CD14-positive monocyte (primary cell): ENCODE results near the gene PAOX. TPM values are rescaled to one million over a fixed set of nuclear protein-coding genes. Genes with fewer than 3 reads are reported as not detected.
"Not testable (repeated sequence)": the region's sequence is repeated elsewhere in the genome, so short reads cannot be mapped to it uniquely, and the experiment has no call there.

Experiments
- DNase-seq, 3 donors: peaks; one replicate each; pipeline ENCODE4 v3.0.0-alpha.2; 2011 to 2022
- H2AFZ ChIP-seq: 2 replicates; pipeline ENCODE4 v1.6.0; 2012; ENCODE audit warnings: mild to moderate bottlenecking, low read depth, low read length, inconsistent platforms; ENCODE audit not compliant: insufficient read depth, poor library complexity, severe bottlenecking
- H3K27ac ChIP-seq, 2 donors: 1 replicate in 1 of 2; 2 replicates in 1 of 2; pipeline ENCODE4 v1.5.1; 2012 to 2013; ENCODE audit warnings: low read length in 2 of 2, control low read depth in 1 of 2, inconsistent platforms in 1 of 2, low read depth in 1 of 2, mild to moderate bottlenecking in 1 of 2
- H3K27me3 ChIP-seq, 2 donors: one replicate each; pipeline versions ENCODE4 v1.6.0 to v1.6.1; 2011 to 2013; ENCODE audit warnings: low read length in 2 of 2; ENCODE audit not compliant: control insufficient read depth in 2 of 2, insufficient read depth in 2 of 2
- H3K36me3 ChIP-seq, 2 donors: replicated peaks in 1 of 2; 1 replicate in 1 of 2; 2 replicates in 1 of 2; pipeline versions ENCODE4 v1.5.1 to v1.6.1; 2012 to 2013; ENCODE audit warnings: low read length in 2 of 2, control low read depth in 1 of 2, inconsistent platforms in 1 of 2, mild to moderate bottlenecking in 1 of 2; ENCODE audit not compliant: insufficient read depth in 2 of 2, control insufficient read depth in 1 of 2
- H3K4me1 ChIP-seq, 2 donors: 1 replicate in 1 of 2; 2 replicates in 1 of 2; pipeline versions ENCODE4 v1.5.1 to v1.6.1; 2012 to 2013; ENCODE audit warnings: low read length in 2 of 2, control low read depth in 1 of 2, inconsistent platforms in 1 of 2, mild to moderate bottlenecking in 1 of 2, moderate library complexity in 1 of 2; ENCODE audit not compliant: insufficient read depth in 2 of 2, control insufficient read depth in 1 of 2
- H3K4me2 ChIP-seq: replicated peaks from 2 replicates; pipeline ENCODE3; 2012; ENCODE audit warnings: low read length, moderate library complexity, mild to moderate bottlenecking; ENCODE audit not compliant: poor library complexity, severe bottlenecking; ENCODE audit errors: extremely low read depth
- H3K4me3 ChIP-seq, 3 experiments: fragments of 200-600 bp in 1 of 3; sonication (generic) in 1 of 3; replicated peaks in 1 of 3; 1 replicate in 2 of 3; 2 replicates in 1 of 3; pipeline ENCODE4 v1.5.1; 2011 to 2013; ENCODE audit warnings: low read length in 3 of 3, mild to moderate bottlenecking in 3 of 3, control low read depth in 2 of 3, low read depth in 2 of 3, inconsistent platforms in 1 of 3, moderate library complexity in 1 of 3
- H3K79me2 ChIP-seq: 2 replicates; pipeline ENCODE4 v1.6.0; 2012; ENCODE audit warnings: mild to moderate bottlenecking, control low read depth, inconsistent platforms, low read length, moderate library complexity; ENCODE audit not compliant: insufficient read depth
- H3K9ac ChIP-seq: 2 replicates; pipeline ENCODE4 v1.6.0; 2017; ENCODE audit warnings: low read length, mild to moderate bottlenecking; ENCODE audit not compliant: insufficient read depth, poor library complexity, severe bottlenecking
- H3K9me3 ChIP-seq, 2 donors: replicated peaks in 1 of 2; 1 replicate in 1 of 2; 2 replicates in 1 of 2; pipeline versions ENCODE4 v1.5.1 to v1.6.1; 2012 to 2013; ENCODE audit warnings: low read length in 2 of 2, control low read depth in 1 of 2; ENCODE audit not compliant: control insufficient read depth in 1 of 2, insufficient read depth in 1 of 2
- H4K20me1 ChIP-seq: 2 replicates; pipeline ENCODE4 v1.6.0; 2012; ENCODE audit warnings: mild to moderate bottlenecking, low read length, control low read depth, moderate library complexity; ENCODE audit not compliant: insufficient read depth
- H3K27ac Mint-ChIP-seq, 7 donors: one replicate each; pipeline ENCODE4 v1.8.0; 2020; ENCODE audit warnings: mild to moderate bottlenecking in 7 of 7, mixed read lengths in 7 of 7, moderate library complexity in 6 of 7, inconsistent platforms in 2 of 7
- H3K27me3 Mint-ChIP-seq, 3 donors: one replicate each; pipeline ENCODE4 v1.8.0; 2021 to 2022; ENCODE audit warnings: low read depth in 3 of 3, mild to moderate bottlenecking in 3 of 3, mixed read lengths in 3 of 3, moderate library complexity in 3 of 3, inconsistent platforms in 1 of 3
- H3K36me3 Mint-ChIP-seq, 2 donors: one replicate each; pipeline ENCODE4 v1.8.0; 2020; ENCODE audit warnings: mixed read lengths in 2 of 2, inconsistent platforms in 1 of 2, mild to moderate bottlenecking in 1 of 2
- H3K4me1 Mint-ChIP-seq: one replicate; pipeline ENCODE4 v1.8.0; 2020; ENCODE audit warnings: mild to moderate bottlenecking, mixed read lengths
- H3K4me3 Mint-ChIP-seq, 2 donors: one replicate each; pipeline ENCODE4 v1.8.0; 2020; ENCODE audit warnings: mild to moderate bottlenecking in 2 of 2, mixed read lengths in 2 of 2, moderate library complexity in 1 of 2
- H3K9me3 Mint-ChIP-seq, 7 donors: one replicate each; pipeline ENCODE4 v1.8.0; 2020 to 2022; ENCODE audit warnings: mixed read lengths in 7 of 7, mild to moderate bottlenecking in 6 of 7, moderate library complexity in 6 of 7, inconsistent platforms in 2 of 7
- CTCF ChIP-seq: fragments of 200-600 bp; IDR thresholded peaks from one replicate; pipeline ENCODE4 v1.8.0; 2022; ENCODE audit warnings: antibody characterized with exemption, mild to moderate bottlenecking
- WGBS: methylation state at CpG from one replicate; pipeline ENCODE4 v1.1.5; 2013; ENCODE audit warnings: missing lambda C conversion rate; ENCODE audit not compliant: insufficient coverage; 5-methylcytosine and 5-hydroxymethylcytosine counted together
- intact Hi-C, 2 donors: fragments of 100-400 bp; cut with micrococcal nuclease; formaldehyde crosslinking; loops; one replicate each; pipeline versions ENCODE4 v1.15.0 to v1.15.1; 2023
- polyA plus RNA-seq, 3 donors: library from polyadenylated mRNA; depleted of rRNA in 1 of 3; unstranded in 2 of 3; stranded (reverse) in 1 of 3; fragments of 300-500 nt in 2 of 3; fragments of >200 nt in 1 of 3; fragmentation: Illumina TruSeq in 2 of 3; gene quantifications; 1 replicate in 2 of 3; 2 replicates in 1 of 3; pipeline ENCODE4 v1.2.3, GENCODE V29; 2012 to 2021

Gene PAOX
- polyA plus RNA-seq, 3 donors: 3.9 to 9.5 (median 9.3) TPM

DNA sequence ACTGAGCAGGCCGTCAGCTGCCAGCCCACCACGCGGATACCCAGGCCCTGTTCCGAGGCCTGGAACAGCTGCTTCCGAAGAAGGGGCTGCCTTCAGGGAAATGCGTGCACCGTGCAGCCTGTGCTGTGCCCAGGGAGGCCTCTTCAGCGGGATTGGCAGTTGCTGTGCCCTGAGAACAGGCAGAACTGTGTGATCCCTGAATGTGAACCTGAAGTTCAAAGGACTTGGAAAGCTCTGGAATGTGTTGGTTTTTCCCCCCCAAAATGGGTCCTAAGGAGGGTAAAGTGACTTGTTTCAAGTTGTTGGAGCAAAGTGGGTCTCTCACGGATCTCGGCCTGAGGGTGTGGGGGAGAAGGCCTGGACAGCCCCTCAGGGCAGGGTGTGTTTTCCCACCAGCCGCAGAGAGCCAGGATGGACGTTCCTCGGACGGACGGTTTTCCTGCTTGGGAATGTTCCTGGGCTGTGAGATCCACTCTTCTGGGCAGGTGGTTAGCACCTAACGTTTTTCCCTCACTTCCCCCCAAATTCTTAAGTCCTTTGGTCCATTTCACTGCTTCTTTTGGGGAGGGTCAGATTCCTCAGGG lies 43.3 kb downstream of the PAOX start:
- Mint-ChIP-seq H3K4me1 (no peaks in the 10 kb centered on the region), H3K9me3 (peaks cover 0 to 6% (median 0%) of the 10 kb centered on the region in 7 donors), H3K27ac (peak overlapping the region in 1 of 7 donors; percentile 4), H3K4me3 (peak overlapping the region in 1 of 2 donors; percentile 78), H3K27me3 (peaks cover 20 to 29% (median 26%) of the 10 kb centered on the region in 3 donors), H3K36me3 (peaks cover 5 to 28% of the 10 kb centered on the region in 2 donors)
- Histone ChIP-seq H3K27me3 (peaks cover 0 to 25% of the 10 kb centered on the region in 2 donors), H3K36me3 (peaks cover 0 to 11% of the 10 kb centered on the region in 2 donors), H3K4me2 (no peak overlapping the region), H3K4me3 (no peak overlapping the region), H3K4me1 (peaks cover 0 to 4% of the 10 kb centered on the region in 2 donors), H3K9ac (no peak overlapping the region), H3K27ac (no peak overlapping the region), H2AFZ (no peak overlapping the region), H4K20me1 (peaks cover 9% of the 10 kb centered on the region), H3K9me3 (no peaks in the 10 kb centered on the region), H3K79me2 (no peaks in the 10 kb centered on the region)
- TF ChIP-seq CTCF: no peak
- intact Hi-C loops: loop anchor here in 1 of 2 donors (5.0 kb wide), 1 partner anchor 145 kb away; the partner anchor contains the start of gene SYCE1
- no peak for DNase-seq
- WGBS: 93% methylated on average over 15 of the region's 16 CpGs

GRCh38 chr10:133422807-133423771 lies 44.0 kb downstream of the PAOX start:
- H3K27ac ChIP-seq: no peak overlapping the region
- no peaks in the 10 kb centered on the region for H3K79me2 ChIP-seq
- peaks cover 20 to 29% (median 26%) of the 10 kb centered on the region in 3 donors for H3K27me3 Mint-ChIP-seq
- H3K27ac Mint-ChIP-seq: no peak overlapping the region
- peak overlapping the region in 1 of 2 donors; percentile 78 for H3K4me3 Mint-ChIP-seq
- peaks cover 4 to 24% of the 10 kb centered on the region in 2 donors for H3K36me3 Mint-ChIP-seq
- H4K20me1 ChIP-seq: peaks cover 9% of the 10 kb centered on the region
- no peaks in the 10 kb centered on the region for H3K4me1 Mint-ChIP-seq
- peaks cover 0 to 11% of the 10 kb centered on the region in 2 donors for H3K36me3 ChIP-seq
- peak in 1 of 3 donors; percentile 2 for DNase-seq
- peaks cover 0 to 7% (median 2%) of the 10 kb centered on the region in 7 donors for H3K9me3 Mint-ChIP-seq
- no peak overlapping the region for H2AFZ ChIP-seq
- no peak overlapping the region for H3K4me3 ChIP-seq
- peaks cover 0 to 4% of the 10 kb centered on the region in 2 donors for H3K4me1 ChIP-seq
- no peaks in the 10 kb centered on the region for H3K9me3 ChIP-seq
- no peak overlapping the region for H3K9ac ChIP-seq
- H3K4me2 ChIP-seq: no peak overlapping the region
- intact Hi-C loops: loop anchor here in 1 of 2 donors (5.0 kb wide), 1 partner anchor 144 kb away; the partner anchor contains the start of gene SYCE1
- H3K27me3 ChIP-seq: peaks cover 0 to 25% of the 10 kb centered on the region in 2 donors
- TF ChIP-seq CTCF: no peak
- WGBS: 19% methylated on average over 87 of the region's 88 CpGs

GRCh38 chr10:133424102-133424501 lies 45.0 kb downstream of the PAOX start:
- intact Hi-C loops: loop anchor here in 1 of 2 donors (5.0 kb wide), 1 partner anchor 143 kb away; the partner anchor contains the start of gene SYCE1
- H3K27me3 Mint-ChIP-seq: peaks cover 23 to 31% (median 30%) of the 10 kb centered on the region in 3 donors
- peaks cover 3 to 15% of the 10 kb centered on the region in 2 donors for H3K36me3 Mint-ChIP-seq
- H3K9me3 Mint-ChIP-seq: peaks cover 0 to 15% (median 9%) of the 10 kb centered on the region in 7 donors
- DNase-seq, H3K4me3 ChIP-seq, H2AFZ ChIP-seq, H3K27ac ChIP-seq, H4K20me1 ChIP-seq, H3K4me1 ChIP-seq, H3K36me3 ChIP-seq, H3K4me2 ChIP-seq, H3K27ac Mint-ChIP-seq, H3K9me3 ChIP-seq, H3K9ac ChIP-seq, H3K4me1 Mint-ChIP-seq, H3K79me2 ChIP-seq, H3K4me3 Mint-ChIP-seq: not testable (repeated sequence)
- H3K27me3 ChIP-seq: peaks cover under 1 to 25% of the 10 kb centered on the region in 2 donors
- no CpG with 5 or more reads among the region's 46 CpGs for WGBS
